Measurements from ENCODE around the gene SCYL3.

DNA sequence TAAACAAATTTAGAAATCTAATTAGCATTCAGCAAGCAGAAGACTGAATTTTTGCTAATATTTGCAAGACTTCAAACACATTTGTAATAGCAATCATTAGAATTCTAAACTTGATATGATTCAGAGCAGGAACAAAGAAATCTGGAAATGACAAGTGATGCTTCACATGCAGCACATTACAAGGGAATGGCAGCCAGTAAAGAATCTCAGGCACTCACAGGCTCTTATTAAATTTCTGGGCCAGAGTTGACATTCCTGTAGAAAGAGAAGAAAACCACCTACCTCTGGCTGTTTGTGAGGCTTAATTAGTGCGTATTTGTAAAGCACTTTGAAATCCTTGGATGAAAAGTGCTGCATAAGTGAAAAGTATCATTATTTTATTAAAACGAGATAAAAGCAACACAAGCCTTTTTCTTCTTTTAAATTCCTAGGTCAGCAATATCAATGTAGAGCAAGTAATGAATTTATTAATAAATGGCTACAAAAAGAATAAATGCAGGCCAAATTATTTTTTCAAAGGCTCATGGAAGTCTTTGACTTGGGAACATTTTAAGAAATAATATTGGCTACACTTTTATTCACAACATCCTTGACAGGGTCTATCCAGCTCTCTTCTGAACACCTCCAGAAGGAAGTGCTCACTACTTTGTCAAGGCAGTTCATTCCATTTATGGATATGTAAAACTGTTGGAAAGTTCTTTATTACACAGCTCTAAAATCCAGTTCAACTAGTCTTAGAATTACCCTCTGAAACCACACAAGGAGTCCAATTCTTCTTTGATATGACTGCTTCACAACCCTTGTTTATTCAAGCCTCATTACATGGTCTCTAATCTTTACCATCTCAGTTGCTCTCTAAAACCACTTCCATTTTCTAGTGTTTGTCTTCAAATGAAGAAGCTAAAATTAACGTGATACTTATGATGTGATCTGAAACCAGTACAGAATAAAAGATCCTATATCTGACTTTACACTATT lies 32.1 kb upstream of the SCYL3 start:
- TF ChIP-seq, protein P1, sequence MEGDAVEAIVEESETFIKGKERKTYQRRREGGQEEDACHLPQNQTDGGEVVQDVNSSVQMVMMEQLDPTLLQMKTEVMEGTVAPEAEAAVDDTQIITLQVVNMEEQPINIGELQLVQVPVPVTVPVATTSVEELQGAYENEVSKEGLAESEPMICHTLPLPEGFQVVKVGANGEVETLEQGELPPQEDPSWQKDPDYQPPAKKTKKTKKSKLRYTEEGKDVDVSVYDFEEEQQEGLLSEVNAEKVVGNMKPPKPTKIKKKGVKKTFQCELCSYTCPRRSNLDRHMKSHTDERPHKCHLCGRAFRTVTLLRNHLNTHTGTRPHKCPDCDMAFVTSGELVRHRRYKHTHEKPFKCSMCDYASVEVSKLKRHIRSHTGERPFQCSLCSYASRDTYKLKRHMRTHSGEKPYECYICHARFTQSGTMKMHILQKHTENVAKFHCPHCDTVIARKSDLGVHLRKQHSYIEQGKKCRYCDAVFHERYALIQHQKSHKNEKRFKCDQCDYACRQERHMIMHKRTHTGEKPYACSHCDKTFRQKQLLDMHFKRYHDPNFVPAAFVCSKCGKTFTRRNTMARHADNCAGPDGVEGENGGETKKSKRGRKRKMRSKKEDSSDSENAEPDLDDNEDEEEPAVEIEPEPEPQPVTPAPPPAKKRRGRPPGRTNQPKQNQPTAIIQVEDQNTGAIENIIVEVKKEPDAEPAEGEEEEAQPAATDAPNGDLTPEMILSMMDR (IDR thresholded peaks at IDR 0.05 in 8 of 11, conservative IDR thresholded peaks at IDR 0.05 in 3 of 11) = no peak
- TF ChIP-seq POLR2A (IDR thresholded peaks at IDR 0.05) (no peak), POLR2AphosphoS5 (IDR thresholded peaks at IDR 0.05) (no peak)
